T-helper 2 cell (primary cell): Measurements from ENCODE around the gene SMIM14.
"Not testable (repeated sequence)": the region's sequence is repeated elsewhere in the genome, so short reads cannot be mapped to it uniquely, and the experiment has no call there.

Experiments used
- DNase-seq, 5 experiments: peaks; one replicate each; pipeline versions ENCODE4 v3.0.0 to v3.0.0-alpha.2; 2012 to 2022

Gene SMIM14

GRCh38 chr4:39642885-39643552, 4.4 kb upstream of the SMIM14 start:
- no peak for DNase-seq

- DNase-seq: no peak
Measured at GRCh38 chr4:39641451-39641850, 2.8 kb upstream of the SMIM14 start.

GRCh38 chr4:39637586-39638353, 895 bp downstream of the SMIM14 start:
- DNase-seq: peak in 2 of 5 experiments; percentile 39 to 59

- DNase-seq: no peak
Measured at GRCh38 chr4:39637221-39637585, 1.5 kb downstream of the SMIM14 start.

- peak in 2 of 5 experiments; percentile 29 to 34 for DNase-seq
Measured at GRCh38 chr4:39636531-39637184, 2.0 kb downstream of the SMIM14 start.

GRCh38 chr4:39635023-39635422, 3.6 kb downstream of the SMIM14 start:
- no peak for DNase-seq

- DNase-seq: no peak
Measured at GRCh38 chr4:39631700-39632079, 7.0 kb downstream of the SMIM14 start.

- no peak for DNase-seq
Measured at GRCh38 chr4:39627413-39627812, 11.3 kb downstream of the SMIM14 start.

GRCh38 chr4:39626913-39627312, 11.8 kb downstream of the SMIM14 start:
- no peak for DNase-seq

GRCh38 chr4:39626261-39626660, 12.4 kb downstream of the SMIM14 start:
- DNase-seq: no peak

GRCh38 chr4:39621582-39621981, 17.1 kb downstream of the SMIM14 start:
- no peak for DNase-seq

GRCh38 chr4:39620551-39621313, 17.9 kb downstream of the SMIM14 start:
- no peak for DNase-seq

- DNase-seq: no peak
Measured at GRCh38 chr4:39617534-39617933, 21.1 kb downstream of the SMIM14 start.

GRCh38 chr4:39616651-39617050, 22.0 kb downstream of the SMIM14 start:
- DNase-seq: no peak

- not testable (repeated sequence) for DNase-seq
Measured at GRCh38 chr4:39616112-39616511, 22.6 kb downstream of the SMIM14 start.

- no peak for DNase-seq
Measured at GRCh38 chr4:39614487-39615162, 24.0 kb downstream of the SMIM14 start.

- no peak for DNase-seq
Measured at GRCh38 chr4:39613093-39613656, 25.5 kb downstream of the SMIM14 start.

- DNase-seq: peak in 1 of 5 experiments; percentile 8
Measured at GRCh38 chr4:39609454-39609931, 29.2 kb downstream of the SMIM14 start.

- DNase-seq: no peak
Measured at GRCh38 chr4:39608451-39608850, 30.2 kb downstream of the SMIM14 start.

GRCh38 chr4:39606747-39607146, 31.9 kb downstream of the SMIM14 start:
- no peak for DNase-seq

- DNase-seq: no peak
Measured at GRCh38 chr4:39597695-39598381, 40.8 kb downstream of the SMIM14 start.
